H9 (cell line): ENCODE measurements around the gene TMEM26. TPM values are rescaled to one million over a fixed set of nuclear protein-coding genes. Genes with fewer than 3 reads are reported as not detected.
A peak's percentile ranks its signal among the peaks of the same experiment; 100 is the strongest.

Experiments used
- DNase-seq: peaks from one replicate; pipeline ENCODE4 v3.0.0-alpha.2; 2017
- H2AFZ ChIP-seq: one replicate; pipeline ENCODE4 v1.6.1; 2013; ENCODE audit warnings: mild to moderate bottlenecking, low read length, control low read depth, moderate library complexity
- H2AK5ac ChIP-seq: 2 replicates; pipeline ENCODE4 v1.6.1; 2013; ENCODE audit warnings: low read length, control low read depth, mixed read lengths; ENCODE audit not compliant: insufficient read length
- H2BK120ac ChIP-seq: one replicate; pipeline ENCODE4 v1.6.1; 2013; ENCODE audit warnings: low read depth, mild to moderate bottlenecking, low read length, control low read depth, inconsistent platforms; ENCODE audit not compliant: poor library complexity, severe bottlenecking
- H2BK12ac ChIP-seq: 2 replicates; pipeline ENCODE4 v1.6.1; 2013; ENCODE audit warnings: low read length, control low read depth, mixed read lengths, low read depth; ENCODE audit not compliant: insufficient read length
- H2BK15ac ChIP-seq: 2 replicates; pipeline ENCODE4 v1.6.1; 2013; ENCODE audit warnings: low read depth, low read length, control low read depth
- H2BK20ac ChIP-seq: one replicate; pipeline ENCODE4 v1.6.1; 2013; ENCODE audit warnings: low read depth, mild to moderate bottlenecking, low read length, control low read depth, inconsistent platforms; ENCODE audit not compliant: poor library complexity, severe bottlenecking
- H2BK5ac ChIP-seq: 2 replicates; pipeline ENCODE4 v1.6.1; 2013; ENCODE audit warnings: low read length, control low read depth, mixed read lengths; ENCODE audit not compliant: insufficient read length
- H3K14ac ChIP-seq: 2 replicates; pipeline ENCODE4 v1.6.1; 2013; ENCODE audit warnings: low read length, control low read depth; ENCODE audit not compliant: insufficient read depth
- H3K18ac ChIP-seq: 2 replicates; pipeline ENCODE4 v1.6.1; 2013; ENCODE audit warnings: low read depth, mild to moderate bottlenecking, mixed read lengths, low read length, control low read depth; ENCODE audit not compliant: insufficient read length
- H3K23ac ChIP-seq: 2 replicates; pipeline ENCODE4 v1.6.1; 2013; ENCODE audit warnings: low read length, control low read depth, mixed read lengths, low read depth; ENCODE audit not compliant: insufficient read length
- H3K23me2 ChIP-seq: 2 replicates; pipeline ENCODE4 v1.6.1; 2013; ENCODE audit warnings: low read depth, mild to moderate bottlenecking, mixed read lengths, low read length, control low read depth; ENCODE audit not compliant: insufficient read length, poor library complexity, severe bottlenecking
- H3K27ac ChIP-seq: 2 replicates; pipeline ENCODE4 v1.5.1; 2013; ENCODE audit warnings: low read length, control low read depth, mixed read lengths, low read depth; ENCODE audit not compliant: insufficient read length
- H3K27me3 ChIP-seq: 2 replicates; pipeline ENCODE4 v1.6.1; 2013; ENCODE audit warnings: low read length, control low read depth, inconsistent platforms; ENCODE audit not compliant: insufficient read depth
- H3K4ac ChIP-seq: 2 replicates; pipeline ENCODE4 v1.6.1; 2013; ENCODE audit warnings: low read depth, mild to moderate bottlenecking, control low read depth, inconsistent platforms, low read length, moderate library complexity
- H3K4me1 ChIP-seq: 2 replicates; pipeline ENCODE4 v1.6.1; 2013; ENCODE audit warnings: low read length, control low read depth, inconsistent platforms; ENCODE audit not compliant: insufficient read depth
- H3K4me2 ChIP-seq: 2 replicates; pipeline ENCODE4 v1.6.1; 2013; ENCODE audit warnings: low read length, control low read depth, mixed read lengths; ENCODE audit not compliant: insufficient read length, insufficient read depth
- H3K56ac ChIP-seq: 2 replicates; pipeline ENCODE4 v1.6.1; 2013; ENCODE audit warnings: low read depth, mild to moderate bottlenecking, mixed read lengths, low read length, control low read depth; ENCODE audit not compliant: insufficient read length
- H3K79me1 ChIP-seq: 2 replicates; pipeline ENCODE4 v1.6.1; 2013; ENCODE audit warnings: low read depth, mild to moderate bottlenecking, moderate library complexity, low read length, control low read depth, inconsistent platforms; ENCODE audit not compliant: insufficient read depth, poor library complexity, severe bottlenecking
- H3K79me2 ChIP-seq: 2 replicates; pipeline ENCODE4 v1.6.1; 2013; ENCODE audit warnings: low read length, control low read depth, inconsistent platforms; ENCODE audit not compliant: insufficient read depth
- H3K9ac ChIP-seq: 2 replicates; pipeline ENCODE4 v1.6.1; 2013; ENCODE audit warnings: low read length, control low read depth, mixed read lengths; ENCODE audit not compliant: insufficient read length; ENCODE audit errors: extremely low read depth
- H3K9me3 ChIP-seq: one replicate; pipeline ENCODE4 v1.6.1; 2013; ENCODE audit warnings: low read depth, low read length, inconsistent platforms; ENCODE audit not compliant: control insufficient read depth
- H3T11ph ChIP-seq: one replicate; pipeline ENCODE4 v1.6.1; 2013; ENCODE audit warnings: mild to moderate bottlenecking, low read length, control low read depth, inconsistent platforms
- H4K20me1 ChIP-seq: one replicate; pipeline ENCODE4 v1.6.1; 2013; ENCODE audit not compliant: control insufficient read depth, insufficient read length, insufficient read depth
- H4K5ac ChIP-seq: 2 replicates; pipeline ENCODE4 v1.6.1; 2013; ENCODE audit warnings: low read depth, mild to moderate bottlenecking, mixed read lengths, low read length, control low read depth; ENCODE audit not compliant: insufficient read length
- H4K8ac ChIP-seq: replicated peaks from 2 replicates; pipeline ENCODE4 v1.6.1; 2013; ENCODE audit warnings: low read length, control low read depth, mixed read lengths, low read depth; ENCODE audit not compliant: insufficient read length
- H4K91ac ChIP-seq: 2 replicates; pipeline ENCODE4 v1.6.1; 2013; ENCODE audit warnings: low read depth, mild to moderate bottlenecking, moderate library complexity, mixed read lengths, low read length, control low read depth; ENCODE audit not compliant: insufficient read length
- H3K27ac Mint-ChIP-seq, 3 experiments: 2 replicates in 2 of 3; 3 replicates in 1 of 3; pipeline ENCODE4 v1.8.0; 2020 to 2021; ENCODE audit warnings: mixed read lengths in 3 of 3, mild to moderate bottlenecking in 1 of 3, moderate library complexity in 1 of 3
- H3K27me3 Mint-ChIP-seq: 2 replicates; pipeline ENCODE4 v1.8.0; 2021; ENCODE audit warnings: low read depth, mild to moderate bottlenecking, moderate library complexity, mixed read lengths
- H3K36me3 Mint-ChIP-seq, 3 experiments: 2 replicates in 2 of 3; 3 replicates in 1 of 3; pipeline ENCODE4 v1.8.0; 2020 to 2021; ENCODE audit warnings: low read depth in 3 of 3, mixed read lengths in 3 of 3; ENCODE audit not compliant: insufficient read depth in 1 of 3
- H3K4me1 Mint-ChIP-seq, 2 experiments: 2 replicates each; pipeline ENCODE4 v1.8.0; 2020; ENCODE audit warnings: mixed read lengths in 2 of 2
- H3K4me3 Mint-ChIP-seq, 2 experiments: 2 replicates in 1 of 2; 3 replicates in 1 of 2; pipeline ENCODE4 v1.8.0; 2020 to 2021; ENCODE audit warnings: mild to moderate bottlenecking in 2 of 2, mixed read lengths in 2 of 2, moderate library complexity in 1 of 2
- H3K9me3 Mint-ChIP-seq, 2 experiments: 2 replicates in 1 of 2; 3 replicates in 1 of 2; pipeline ENCODE4 v1.8.0; 2020; ENCODE audit warnings: mild to moderate bottlenecking in 2 of 2, mixed read lengths in 2 of 2, moderate library complexity in 1 of 2
- CTCF ChIP-seq: fragments of 200-600 bp; sonication (generic); conservative IDR thresholded peaks from 3 replicates; pipeline ENCODE4 v1.8.0; 2021; ENCODE audit warnings: antibody characterized with exemption, mild to moderate bottlenecking
- WGBS: extraction: QIAGEN DNeasy Blood & Tissue Kit; methylation state at CpG from one replicate; pipeline ENCODE4 v1.1.7; 2013; ENCODE audit warnings: missing lambda C conversion rate, low lambda C conversion rate, mixed read lengths; ENCODE audit not compliant: insufficient read length; ENCODE audit errors: extremely low coverage; 5-methylcytosine and 5-hydroxymethylcytosine counted together
- total RNA-seq: library from RNA; stranded (reverse); gene quantifications from 2 replicates; pipeline ENCODE4 v1.2.1, GENCODE V29; 2021

The TMEM26 gene
- total RNA-seq, 1 experiment from 2014 or later, result 0.15 TPM

GRCh38 chr10:61481597-61481996, 28.4 kb upstream of the TMEM26 start:
- H3K18ac ChIP-seq, result no peak overlapping the region
- no peak for DNase-seq

More at GRCh38 chr10:61481597-61481996, 28.4 kb upstream of the TMEM26 start:
- Mint-ChIP-seq H3K4me3 (no peak overlapping the region), H3K9me3 (peaks cover 14 to 16% of the 10 kb centered on the region in 2 experiments), H3K4me1 (peaks cover 39 to 47% of the 10 kb centered on the region in 2 experiments), H3K36me3 (peaks cover 3 to 20% (median 14%) of the 10 kb centered on the region in 3 experiments; a peak in 6 of 7 replicates), H3K27ac (peak overlapping the region in 2 of 3 experiments; percentile 85 to 91; a peak in 3 of 7 replicates), H3K27me3 (no peaks in the 10 kb centered on the region)
- Histone ChIP-seq H2AK5ac (no peak overlapping the region), H3K23me2 (no peaks in the 10 kb centered on the region), H3K4me2 (peak overlapping the region; percentile 14), H3K27me3 (no peaks in the 10 kb centered on the region), H3K14ac (no peak overlapping the region), H3T11ph (no peak overlapping the region), H3K9me3 (no peaks in the 10 kb centered on the region), H3K79me1 (no peaks in the 10 kb centered on the region), H3K27ac (no peak overlapping the region), H2BK15ac (no peak overlapping the region), H3K4ac (no peak overlapping the region), H2BK5ac (no peak overlapping the region), H3K4me1 (peaks cover 11% of the 10 kb centered on the region; the same call in 1 of the 2 replicates), H4K91ac (no peak overlapping the region), H4K20me1 (no peaks in the 10 kb centered on the region), H3K56ac (no peak overlapping the region), H4K8ac (no peak overlapping the region), H2AFZ (no peak overlapping the region), H2BK120ac (no peak overlapping the region), H2BK20ac (no peak overlapping the region), H3K23ac (no peak overlapping the region), H2BK12ac (no peak overlapping the region), H4K5ac (no peak overlapping the region), H3K79me2 (no peaks in the 10 kb centered on the region), H3K9ac (no peak overlapping the region)
- WGBS, result no CpG with 5 or more reads among the region's 3 CpGs
- TF ChIP-seq CTCF, result no peak
